NCI-H524 treated with DMSO at 0.1 percent for 48 hours (cell line): ENCODE measurements around the gene TINAGL1.

Experiments
- DNase-seq: peaks from one replicate; lab custom pipeline; 2025; lab: John Stamatoyannopoulos, UW

TINAGL1 gene

GRCh38 chr1:31607360-31607759 lies 31.0 kb downstream of the TINAGL1 start:
- DNase-seq = no peak

DNA sequence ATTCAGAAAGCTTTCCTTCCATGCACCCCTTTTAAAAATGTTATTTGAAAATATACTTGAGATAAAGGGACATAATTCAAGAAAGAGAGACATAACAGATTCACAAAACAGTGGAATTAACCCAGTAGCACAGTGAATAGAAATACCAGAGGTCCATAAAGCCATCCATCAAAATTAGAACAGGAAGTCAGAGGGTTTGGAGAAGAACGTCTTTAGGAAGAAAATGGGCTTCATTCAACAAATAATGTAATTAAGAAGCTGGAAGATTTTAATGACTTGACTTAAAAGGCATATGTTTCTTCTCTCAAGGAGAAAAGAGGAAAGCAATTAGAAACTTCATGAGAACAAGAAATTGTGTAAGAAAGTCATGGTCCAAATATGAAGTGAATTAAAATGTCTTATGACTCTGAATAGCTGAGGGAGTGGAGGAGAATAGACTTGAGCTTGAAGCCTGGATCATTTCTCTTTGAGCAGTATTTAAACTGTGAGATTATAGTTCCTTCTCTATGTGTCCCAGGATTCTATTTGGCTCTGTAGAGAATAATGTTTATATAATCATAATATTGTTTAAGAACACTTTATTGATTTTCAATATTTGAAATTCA lies 33.3 kb downstream of the TINAGL1 start:
- DNase-seq = no peak

GRCh38 chr1:31614414-31615005 lies 38.2 kb downstream of the TINAGL1 start:
- DNase-seq = no peak

GRCh38 chr1:31615414-31615813 lies 39.1 kb downstream of the TINAGL1 start:
- no peak for DNase-seq

- DNase-seq = no peak
These were observed 39.6 kb downstream of the TINAGL1 start for GRCh38 chr1:31615939-31616338.

DNA sequence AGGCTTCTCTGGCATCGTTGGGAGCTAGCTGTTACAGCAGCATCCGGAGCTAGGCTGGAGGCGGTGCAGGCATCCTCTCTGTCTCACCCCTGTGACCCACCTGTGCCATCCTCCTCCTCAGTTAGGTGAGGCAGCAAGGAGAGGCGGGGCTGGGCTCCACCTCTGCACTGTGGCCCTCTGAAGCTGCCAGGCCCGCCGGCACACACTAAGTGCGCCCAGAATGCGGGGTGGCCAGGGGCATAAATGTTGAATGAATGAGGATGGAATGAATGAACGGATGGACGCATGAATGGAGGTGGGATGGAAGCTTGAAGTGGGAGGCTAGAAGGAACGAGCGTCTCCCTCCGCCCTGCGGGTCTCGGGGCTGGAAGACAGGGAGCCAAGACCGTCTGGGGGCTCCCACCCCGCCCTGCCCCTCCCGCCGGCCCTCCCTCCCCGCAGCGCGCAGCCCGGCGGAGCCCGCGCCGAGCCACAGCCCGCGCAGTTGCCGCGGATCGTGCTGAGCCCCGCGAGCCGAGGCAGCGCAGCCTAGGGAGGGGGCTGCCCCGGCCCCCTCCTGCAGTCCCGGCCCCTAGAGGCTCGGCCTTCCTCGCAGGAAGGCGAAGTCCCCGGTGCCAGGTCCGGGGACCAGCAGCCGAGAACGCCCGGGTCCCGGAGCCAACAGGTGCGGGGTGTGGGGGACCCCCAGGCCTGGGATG lies 41.1 kb downstream of the TINAGL1 start, which contains the start of gene HCRTR1:
Gene HCRTR1, plus strand, starts transcription at position 472 of the 698 bp plus-strand sequence. CDS start 1,504 bp downstream, outside the sequence.
- no peak for DNase-seq

DNA sequence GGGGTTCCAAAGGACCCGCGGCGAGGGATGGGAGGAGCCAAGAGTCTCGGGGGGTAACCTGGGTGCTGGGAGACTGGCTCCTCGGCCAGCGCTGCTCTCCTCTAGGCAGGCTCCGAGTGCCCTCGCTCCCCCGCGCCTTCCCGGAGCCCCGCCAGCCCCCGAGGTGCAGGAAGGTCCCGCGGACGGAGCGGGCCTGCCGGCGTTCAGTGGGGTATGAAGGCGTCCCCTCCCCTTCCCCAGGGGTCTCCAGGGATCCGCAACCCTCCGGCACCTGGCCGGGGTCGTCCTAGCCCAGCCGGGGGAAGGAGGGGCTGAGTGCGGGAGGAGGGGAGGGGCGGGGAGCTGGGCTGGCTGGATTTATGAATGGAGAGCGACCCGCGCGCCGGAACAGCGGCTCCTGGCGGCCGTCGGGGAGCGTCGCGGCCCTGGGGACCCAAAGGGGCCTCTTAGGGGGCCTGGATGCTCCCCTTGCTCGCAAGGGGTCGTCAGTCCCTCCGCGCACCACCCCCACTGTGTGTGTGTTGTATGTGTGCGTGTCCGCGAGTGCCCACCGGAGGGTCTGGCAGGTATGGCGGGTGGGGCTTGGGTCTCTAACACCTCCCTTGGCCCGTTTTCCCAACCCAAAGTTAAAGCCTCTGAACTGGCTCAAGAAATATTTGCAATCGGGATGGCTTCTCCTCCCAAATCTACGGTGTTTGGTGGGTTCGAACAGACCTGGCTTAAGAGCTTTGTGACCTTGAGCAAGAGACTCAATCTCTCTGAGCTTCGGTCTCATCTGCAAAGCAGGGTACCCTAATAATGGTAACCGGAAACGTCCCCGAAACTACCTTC lies 41.8 kb downstream of the TINAGL1 start:
- DNase-seq = no peak

GRCh38 chr1:31618916-31619846 lies 42.9 kb downstream of the TINAGL1 start:
- no peak for DNase-seq

- no peak for DNase-seq
These were observed 44.5 kb downstream of the TINAGL1 start for GRCh38 chr1:31620631-31621497.

DNA sequence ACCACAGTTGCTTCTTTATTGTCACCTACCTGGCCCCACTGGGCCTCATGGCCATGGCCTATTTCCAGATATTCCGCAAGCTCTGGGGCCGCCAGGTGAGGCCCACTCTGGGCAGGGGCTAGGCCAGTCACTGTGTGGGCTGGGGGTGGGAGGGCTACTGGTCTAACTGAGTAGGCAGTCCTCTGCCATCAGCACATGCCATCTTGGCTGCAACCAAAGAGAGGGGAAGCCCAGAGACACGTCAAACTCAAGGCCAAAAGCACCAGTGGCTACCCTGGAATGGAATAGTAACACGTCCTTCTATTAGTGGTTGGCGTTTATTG lies 45.1 kb downstream of the TINAGL1 start:
- DNase-seq = no peak

- no peak for DNase-seq
These were observed 45.8 kb downstream of the TINAGL1 start for GRCh38 chr1:31621847-31622730.

- DNase-seq = no peak
These were observed 47.0 kb downstream of the TINAGL1 start for GRCh38 chr1:31623365-31623764.

- no peak for DNase-seq
These were observed 48.0 kb downstream of the TINAGL1 start for GRCh38 chr1:31624309-31624708.

DNA sequence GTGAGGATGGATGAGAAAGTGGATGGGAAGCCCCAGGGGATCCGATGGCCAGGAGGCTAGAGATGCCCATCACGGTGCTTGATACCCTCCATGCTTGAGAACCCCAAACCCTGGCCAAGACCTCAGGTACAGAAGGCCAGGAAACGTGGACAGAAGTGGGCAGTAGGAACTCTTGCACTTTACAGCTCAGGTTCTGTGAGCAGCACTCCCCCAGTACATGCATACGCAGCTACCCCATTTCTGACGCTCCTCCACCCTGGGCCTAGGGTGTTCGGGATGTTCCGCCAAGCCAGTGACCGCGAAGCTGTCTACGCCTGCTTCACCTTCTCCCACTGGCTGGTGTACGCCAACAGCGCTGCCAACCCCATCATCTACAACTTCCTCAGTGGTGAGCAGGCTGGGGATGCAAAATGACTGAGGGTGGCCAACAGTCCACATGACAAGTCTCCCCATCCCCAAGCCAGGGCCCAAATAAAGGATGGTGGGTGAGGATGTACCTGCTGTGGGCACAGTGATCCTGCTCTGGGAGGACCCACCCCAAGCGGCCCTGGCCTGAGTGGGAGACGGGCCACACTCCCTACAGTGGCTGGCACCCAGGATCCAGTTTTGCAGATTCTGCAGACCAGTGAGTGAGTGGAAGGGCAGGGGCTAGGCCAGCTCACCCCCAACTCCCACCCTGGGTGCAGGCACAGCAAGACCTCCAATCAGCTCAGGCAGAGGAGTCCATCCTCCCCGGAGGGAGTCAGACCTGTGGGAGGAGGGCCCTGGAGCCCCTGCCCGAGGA lies 48.6 kb downstream of the TINAGL1 start:
- no peak for DNase-seq

DNA sequence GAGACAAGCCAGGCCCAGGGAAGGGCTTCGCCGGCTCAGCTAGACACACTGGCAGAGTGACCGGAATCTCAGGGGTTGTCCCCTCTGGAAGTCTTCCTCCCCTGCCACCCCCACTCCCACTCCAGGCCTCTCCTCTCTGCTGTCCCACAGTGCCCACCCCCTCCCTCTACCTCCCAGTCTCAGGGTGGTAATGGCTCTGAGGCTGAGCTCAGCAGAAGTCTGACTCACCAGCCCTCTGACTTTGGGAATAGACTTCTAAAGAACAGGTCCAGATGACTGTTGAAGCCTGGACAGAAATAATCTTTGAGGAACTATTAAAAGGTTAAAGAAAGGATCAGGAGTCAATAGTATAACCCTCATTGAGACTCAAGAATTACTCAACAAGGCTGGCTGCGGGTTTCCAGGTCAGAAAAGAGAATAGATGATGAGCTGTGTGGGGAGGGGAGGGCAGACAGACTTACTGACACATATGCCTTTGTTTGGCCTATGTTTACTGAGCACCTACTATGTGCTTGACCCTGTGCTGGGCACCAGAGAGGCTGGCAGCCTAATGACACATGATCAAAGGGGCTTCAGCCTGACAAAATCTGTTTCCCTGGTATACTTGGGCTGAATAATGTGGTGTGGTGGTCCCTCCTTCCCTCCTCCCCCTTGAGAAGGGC lies 49.4 kb downstream of the TINAGL1 start:
- no peak for DNase-seq

DNA sequence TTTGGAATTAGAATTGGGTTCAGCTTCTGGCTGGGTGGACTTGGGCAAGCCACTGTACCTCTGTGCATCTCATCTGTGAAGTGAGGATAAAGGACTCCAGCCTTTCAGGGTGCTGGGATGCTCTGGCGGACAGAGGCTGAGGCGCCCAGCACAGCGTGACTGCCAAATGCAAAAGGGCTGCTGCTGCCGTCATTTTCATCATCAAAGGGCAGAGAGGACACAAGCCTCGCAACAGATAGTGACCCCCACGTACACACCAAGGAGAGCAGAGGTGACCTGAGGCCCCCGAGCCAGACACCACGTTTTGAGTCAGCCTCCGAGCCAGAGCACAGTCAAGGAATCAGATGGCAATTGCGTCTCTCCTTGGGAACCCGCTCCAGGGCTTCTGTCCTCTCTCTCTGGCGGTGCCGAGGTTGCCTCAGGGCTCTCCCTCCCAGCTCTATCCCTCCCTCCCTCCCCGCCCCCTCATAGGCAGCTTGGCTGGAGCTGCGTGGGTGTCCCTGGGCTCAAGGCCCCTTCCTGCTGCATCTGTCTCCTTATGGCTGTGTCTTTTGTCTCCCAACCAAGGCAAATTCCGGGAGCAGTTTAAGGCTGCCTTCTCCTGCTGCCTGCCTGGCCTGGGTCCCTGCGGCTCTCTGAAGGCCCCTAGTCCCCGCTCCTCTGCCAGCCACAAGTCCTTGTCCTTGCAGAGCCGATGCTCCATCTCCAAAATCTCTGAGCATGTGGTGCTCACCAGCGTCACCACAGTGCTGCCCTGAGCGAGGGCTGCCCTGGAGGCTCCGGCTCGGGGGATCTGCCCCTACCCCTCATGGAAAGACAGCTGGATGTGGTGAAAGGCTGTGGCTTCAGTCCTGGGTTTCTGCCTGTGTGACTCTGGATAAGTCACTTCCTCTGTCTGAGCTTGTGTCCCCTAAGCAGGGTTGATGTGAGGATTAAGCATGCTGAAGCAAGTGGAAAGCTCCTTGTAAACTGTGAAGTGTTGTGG lies 50.2 kb downstream of the TINAGL1 start:
- no peak for DNase-seq
